ENCODE data around the gene ASTN2. TPM values are rescaled to one million over a fixed set of nuclear protein-coding genes. Genes with fewer than 3 reads are reported as not detected.

ASTN2 gene
- polyA plus RNA-seq, 1 donor from 2014 or later = 6.8 TPM

DNA sequence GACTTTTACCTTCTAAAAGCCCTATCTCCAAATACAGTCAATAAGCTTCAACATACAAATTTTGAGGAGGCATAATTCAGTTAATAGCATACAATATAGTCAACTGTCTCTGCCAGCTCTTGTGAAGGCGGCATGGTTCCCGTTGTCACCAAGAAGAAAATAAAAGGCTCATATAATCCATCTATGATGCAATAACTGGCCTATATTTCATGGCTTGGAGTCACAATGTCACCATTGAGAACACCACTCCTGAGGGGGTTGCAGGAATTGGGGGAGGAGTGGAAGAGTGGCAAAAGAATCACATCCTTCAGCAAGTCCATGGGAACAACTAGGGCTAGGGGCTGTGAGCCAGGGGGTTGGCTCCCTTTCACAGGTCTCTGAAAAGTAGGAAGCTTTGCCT lies 16.0 kb upstream of the ASTN2 start:
- Histone ChIP-seq H3K4me2 (ENCODE audit: low read length) (no peak overlapping the region), H4K20me1 (ENCODE audit: insufficient read depth) (no peaks in the 10 kb centered on the region), H3K9ac (ENCODE audit: low read length) (no peak overlapping the region), H3K27me3 (ENCODE audit: insufficient read depth, low read depth, low read length) (no peaks in the 10 kb centered on the region), H3K9me2 (ENCODE audit: insufficient read depth, low read length) (no peaks in the 10 kb centered on the region), H3K27ac (ENCODE audit: low read length) (no peak overlapping the region), H3F3A (ENCODE audit: insufficient read depth, low read length, poor library complexity, severe bottlenecking) (no peaks in the 10 kb centered on the region), H3K36me3 (ENCODE audit: insufficient read depth, low read length) (no peaks in the 10 kb centered on the region), H3K9me3 (ENCODE audit: low read length) (no peaks in the 10 kb centered on the region), H2AFZ (ENCODE audit: low read depth, low read length) (no peak overlapping the region), H3K79me2 (replicated peaks; ENCODE audit: insufficient read depth, low read length) (no peaks in the 10 kb centered on the region), H3K4me3 (ENCODE audit: low read length) (no peak overlapping the region)
- no peak for TF ChIP-seq POLR2AphosphoS5 (IDR thresholded peaks at IDR 0.05)
- TF ChIP-seq, protein P1, sequence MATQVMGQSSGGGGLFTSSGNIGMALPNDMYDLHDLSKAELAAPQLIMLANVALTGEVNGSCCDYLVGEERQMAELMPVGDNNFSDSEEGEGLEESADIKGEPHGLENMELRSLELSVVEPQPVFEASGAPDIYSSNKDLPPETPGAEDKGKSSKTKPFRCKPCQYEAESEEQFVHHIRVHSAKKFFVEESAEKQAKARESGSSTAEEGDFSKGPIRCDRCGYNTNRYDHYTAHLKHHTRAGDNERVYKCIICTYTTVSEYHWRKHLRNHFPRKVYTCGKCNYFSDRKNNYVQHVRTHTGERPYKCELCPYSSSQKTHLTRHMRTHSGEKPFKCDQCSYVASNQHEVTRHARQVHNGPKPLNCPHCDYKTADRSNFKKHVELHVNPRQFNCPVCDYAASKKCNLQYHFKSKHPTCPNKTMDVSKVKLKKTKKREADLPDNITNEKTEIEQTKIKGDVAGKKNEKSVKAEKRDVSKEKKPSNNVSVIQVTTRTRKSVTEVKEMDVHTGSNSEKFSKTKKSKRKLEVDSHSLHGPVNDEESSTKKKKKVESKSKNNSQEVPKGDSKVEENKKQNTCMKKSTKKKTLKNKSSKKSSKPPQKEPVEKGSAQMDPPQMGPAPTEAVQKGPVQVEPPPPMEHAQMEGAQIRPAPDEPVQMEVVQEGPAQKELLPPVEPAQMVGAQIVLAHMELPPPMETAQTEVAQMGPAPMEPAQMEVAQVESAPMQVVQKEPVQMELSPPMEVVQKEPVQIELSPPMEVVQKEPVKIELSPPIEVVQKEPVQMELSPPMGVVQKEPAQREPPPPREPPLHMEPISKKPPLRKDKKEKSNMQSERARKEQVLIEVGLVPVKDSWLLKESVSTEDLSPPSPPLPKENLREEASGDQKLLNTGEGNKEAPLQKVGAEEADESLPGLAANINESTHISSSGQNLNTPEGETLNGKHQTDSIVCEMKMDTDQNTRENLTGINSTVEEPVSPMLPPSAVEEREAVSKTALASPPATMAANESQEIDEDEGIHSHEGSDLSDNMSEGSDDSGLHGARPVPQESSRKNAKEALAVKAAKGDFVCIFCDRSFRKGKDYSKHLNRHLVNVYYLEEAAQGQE (IDR thresholded peaks at IDR 0.05; ENCODE audit: borderline replicate concordance) = no peak
- no peak for TF ChIP-seq EZH2 (IDR thresholded peaks at IDR 0.05; ENCODE audit: borderline replicate concordance, insufficient read depth, low read length, poor library complexity, severe bottlenecking)
- TF ChIP-seq, protein P2, sequence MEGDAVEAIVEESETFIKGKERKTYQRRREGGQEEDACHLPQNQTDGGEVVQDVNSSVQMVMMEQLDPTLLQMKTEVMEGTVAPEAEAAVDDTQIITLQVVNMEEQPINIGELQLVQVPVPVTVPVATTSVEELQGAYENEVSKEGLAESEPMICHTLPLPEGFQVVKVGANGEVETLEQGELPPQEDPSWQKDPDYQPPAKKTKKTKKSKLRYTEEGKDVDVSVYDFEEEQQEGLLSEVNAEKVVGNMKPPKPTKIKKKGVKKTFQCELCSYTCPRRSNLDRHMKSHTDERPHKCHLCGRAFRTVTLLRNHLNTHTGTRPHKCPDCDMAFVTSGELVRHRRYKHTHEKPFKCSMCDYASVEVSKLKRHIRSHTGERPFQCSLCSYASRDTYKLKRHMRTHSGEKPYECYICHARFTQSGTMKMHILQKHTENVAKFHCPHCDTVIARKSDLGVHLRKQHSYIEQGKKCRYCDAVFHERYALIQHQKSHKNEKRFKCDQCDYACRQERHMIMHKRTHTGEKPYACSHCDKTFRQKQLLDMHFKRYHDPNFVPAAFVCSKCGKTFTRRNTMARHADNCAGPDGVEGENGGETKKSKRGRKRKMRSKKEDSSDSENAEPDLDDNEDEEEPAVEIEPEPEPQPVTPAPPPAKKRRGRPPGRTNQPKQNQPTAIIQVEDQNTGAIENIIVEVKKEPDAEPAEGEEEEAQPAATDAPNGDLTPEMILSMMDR (IDR thresholded peaks at IDR 0.05; ENCODE audit: poor library complexity, severe bottlenecking) = no peak
- TF ChIP-seq TAF1 (IDR thresholded peaks at IDR 0.05; ENCODE audit: low read depth) = no peak
- TF ChIP-seq RAD21 (conservative IDR thresholded peaks at IDR 0.05) = no peak
- TF ChIP-seq SMC3 (conservative IDR thresholded peaks at IDR 0.05; ENCODE audit: poor library complexity) = no peak
- no peak for TF ChIP-seq MXI1 (conservative IDR thresholded peaks at IDR 0.05; ENCODE audit: poor library complexity, severe bottlenecking)
- no peak for TF ChIP-seq EP300 (conservative IDR thresholded peaks at IDR 0.05; ENCODE audit: poor library complexity, severe bottlenecking)

DNA sequence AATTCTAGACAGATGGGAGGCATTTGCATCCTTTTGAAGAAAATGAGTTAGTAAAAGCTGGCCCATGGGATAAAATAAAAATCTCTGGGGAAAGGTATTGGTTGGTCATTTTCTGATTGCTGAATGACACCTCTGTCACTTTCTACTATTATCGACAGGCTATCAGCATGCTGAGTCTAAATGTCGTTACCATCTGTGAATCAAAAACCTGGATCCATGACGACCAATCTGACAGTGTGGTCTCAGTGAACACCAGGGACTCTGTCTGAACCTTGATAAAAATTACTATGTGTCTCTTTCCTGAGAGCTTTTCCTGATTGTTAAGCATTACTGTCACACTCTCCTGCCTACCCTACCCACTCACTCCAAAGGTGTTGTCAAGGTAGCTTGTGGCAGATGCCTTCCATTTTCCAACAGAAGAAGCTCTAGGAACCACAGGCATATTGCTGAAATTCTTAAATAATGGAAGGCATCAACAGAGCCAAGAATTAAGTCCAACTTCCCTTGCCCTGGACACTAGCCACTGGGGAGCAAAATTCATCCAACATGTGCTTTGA lies 12.6 kb upstream of the ASTN2 start:
- Histone ChIP-seq H3K9ac (ENCODE audit: low read length) (no peak overlapping the region), H4K20me1 (ENCODE audit: insufficient read depth) (no peaks in the 10 kb centered on the region), H3K27ac (ENCODE audit: low read length) (peak overlapping the region; percentile 74), H3K4me2 (ENCODE audit: low read length) (peak overlapping the region; percentile 40), H3K4me3 (ENCODE audit: low read length) (peak overlapping the region; percentile 45), H3K36me3 (ENCODE audit: insufficient read depth, low read length) (no peaks in the 10 kb centered on the region), H3K79me2 (replicated peaks; ENCODE audit: insufficient read depth, low read length) (no peaks in the 10 kb centered on the region), H3K9me3 (ENCODE audit: low read length) (no peaks in the 10 kb centered on the region), H3F3A (ENCODE audit: insufficient read depth, low read length, poor library complexity, severe bottlenecking) (no peaks in the 10 kb centered on the region), H3K9me2 (ENCODE audit: insufficient read depth, low read length) (no peaks in the 10 kb centered on the region), H2AFZ (ENCODE audit: low read depth, low read length) (no peak overlapping the region), H3K27me3 (ENCODE audit: insufficient read depth, low read depth, low read length) (no peaks in the 10 kb centered on the region)
- peak; percentile 46 for TF ChIP-seq POLR2AphosphoS5 (IDR thresholded peaks at IDR 0.05)
- no peak for TF ChIP-seq RAD21 (conservative IDR thresholded peaks at IDR 0.05)
- peak; percentile 92 for TF ChIP-seq EP300 (conservative IDR thresholded peaks at IDR 0.05; ENCODE audit: poor library complexity, severe bottlenecking)
- TF ChIP-seq, protein P1 (IDR thresholded peaks at IDR 0.05; ENCODE audit: borderline replicate concordance) = peak; percentile 92
